Umbilical cord (tissue), 2 donors: ENCODE measurements around the gene ACAP3. TPM values are rescaled to one million over a fixed set of nuclear protein-coding genes. Genes with fewer than 3 reads are reported as not detected.

Source experiments
- DNase-seq: peaks from one replicate; pipeline ENCODE4 v3.0.0-alpha.2; 2015; ENCODE audit warnings: low spot score
- total RNA-seq: library from RNA; depleted of rRNA; stranded (reverse); fragments of >200 nt; gene quantifications from one replicate; pipeline ENCODE4 v1.2.3, GENCODE V29; 2014; ENCODE audit warnings: low replicate concordance; ENCODE audit not compliant: insufficient read depth

Gene ACAP3
- total RNA-seq, 1 donor from 2014 or later: 49.6 TPM

GRCh38 chr1:1315435-1315954, 7.8 kb upstream of the ACAP3 start:
- no peak for DNase-seq

DNA sequence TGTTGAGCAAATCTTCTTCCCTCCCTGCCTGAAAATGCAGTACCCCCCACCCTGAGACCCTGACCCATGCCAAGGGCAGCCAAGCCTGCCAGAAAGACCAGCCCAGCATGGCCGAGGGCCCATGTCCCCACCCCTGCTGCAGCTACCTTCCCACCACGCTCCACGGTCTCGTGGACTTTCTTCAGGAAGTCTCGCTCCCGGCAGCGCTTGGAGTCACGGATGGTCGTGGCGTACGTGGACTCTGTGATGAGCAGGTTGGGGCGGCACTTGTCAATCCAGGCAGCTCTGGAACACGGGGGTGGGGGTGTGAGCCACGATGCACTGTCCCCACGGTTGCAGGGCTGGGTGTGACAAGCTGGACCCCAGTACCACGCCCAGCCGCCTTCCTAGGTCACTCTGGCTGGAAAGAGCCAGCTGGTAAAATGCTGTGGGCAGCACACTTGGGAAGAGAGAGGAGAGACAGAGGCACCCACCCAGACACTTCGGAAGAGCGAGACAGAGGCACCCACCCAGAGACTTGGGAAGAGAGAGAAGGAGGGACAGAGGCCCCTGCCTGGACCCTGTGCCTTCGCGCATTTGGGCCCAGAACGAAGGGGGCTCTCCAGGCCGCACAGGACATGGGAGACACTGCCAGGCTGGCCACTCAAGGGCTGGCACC, 7.1 kb upstream of the ACAP3 start:
- no peak for DNase-seq

DNA sequence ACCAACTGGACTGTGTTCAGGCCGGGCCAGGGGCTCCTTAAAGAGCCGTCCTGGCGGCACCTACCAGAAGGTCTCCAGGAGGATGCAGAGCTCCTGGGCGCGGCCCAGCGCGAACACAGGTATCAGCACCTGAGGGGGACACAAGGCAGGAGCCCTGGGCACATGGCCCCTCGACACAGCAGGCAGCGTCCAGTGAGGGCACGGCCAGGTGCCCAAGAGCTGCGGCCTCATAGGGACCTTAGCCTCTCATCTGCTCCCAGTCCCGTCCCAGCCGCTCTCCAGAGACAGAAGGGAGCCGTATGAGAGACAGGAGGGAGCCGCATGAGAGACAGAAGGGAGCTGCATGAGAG, 6.5 kb upstream of the ACAP3 start:
- no peak for DNase-seq

DNA sequence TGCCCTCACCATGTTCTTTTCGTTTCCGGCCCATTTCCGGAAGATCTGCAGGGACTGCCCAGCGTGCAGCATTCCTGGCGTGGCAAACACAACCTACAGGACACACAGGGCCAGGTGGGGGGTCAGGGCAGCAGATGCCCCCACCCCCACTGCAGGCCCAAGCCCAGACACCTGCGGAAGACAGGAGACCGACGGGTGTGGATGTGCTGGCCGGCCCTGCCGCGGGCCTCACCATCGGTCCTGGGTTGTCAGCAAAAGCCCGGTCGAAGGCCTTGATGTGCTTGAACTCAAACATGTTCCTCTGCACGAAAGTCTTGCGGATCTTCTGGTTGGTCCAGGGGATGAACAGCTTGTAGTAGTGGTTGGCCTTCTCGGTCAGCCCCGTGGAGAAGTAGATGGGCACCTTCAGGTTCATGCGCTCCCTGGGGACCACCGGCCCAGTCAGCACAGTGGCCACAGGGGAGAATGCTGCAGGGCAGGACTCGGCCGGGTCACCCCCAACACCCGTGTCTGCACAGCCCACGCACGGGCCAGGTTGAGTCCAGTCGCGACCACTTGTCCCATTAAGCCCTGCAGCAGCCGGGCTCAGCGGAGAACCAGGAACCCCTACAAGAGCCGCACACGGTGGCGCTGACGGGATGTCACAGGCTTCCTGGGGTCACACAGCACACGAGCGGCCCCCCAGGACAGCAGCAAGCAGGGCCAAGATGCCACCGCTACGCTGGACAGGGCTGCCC, 5.9 kb upstream of the ACAP3 start:
- no peak for DNase-seq

- DNase-seq: no peak
Measured at GRCh38 chr1:1312450-1313314, 5.0 kb upstream of the ACAP3 start.

- DNase-seq: no peak
Measured at GRCh38 chr1:1311107-1312104, 3.7 kb upstream of the ACAP3 start.

- DNase-seq: no peak
Measured at GRCh38 chr1:1310476-1311053, 2.8 kb upstream of the ACAP3 start.

GRCh38 chr1:1310109-1310385, 2.3 kb upstream of the ACAP3 start:
- no peak for DNase-seq

GRCh38 chr1:1309251-1310108, 1.8 kb upstream of the ACAP3 start:
- DNase-seq: no peak

DNA sequence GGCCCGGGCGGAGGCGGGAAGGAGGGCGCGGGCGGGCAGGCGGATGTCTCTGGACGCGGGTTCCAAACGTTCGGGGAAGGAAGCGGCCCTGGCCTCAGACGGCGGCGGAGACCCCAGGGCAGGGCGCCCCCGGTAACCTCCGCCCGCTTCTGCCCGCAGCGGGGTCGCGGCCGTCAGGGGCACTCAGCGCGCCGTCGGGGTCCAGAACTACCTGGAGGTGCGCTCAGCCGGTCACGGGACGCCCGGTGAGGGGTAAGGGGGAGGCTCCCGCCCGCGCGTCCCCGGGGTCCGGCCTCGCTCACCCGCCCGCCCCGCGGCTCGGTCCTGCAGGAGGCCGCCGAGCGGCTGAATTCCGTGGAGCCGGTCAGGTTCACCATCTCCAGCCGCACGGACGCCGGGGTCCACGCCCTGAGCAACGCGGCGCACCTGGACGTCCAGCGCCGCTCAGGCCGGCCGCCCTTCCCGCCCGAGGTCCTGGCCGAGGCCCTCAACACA, 1.1 kb upstream of the ACAP3 start:
- DNase-seq: peak; percentile 31

GRCh38 chr1:1307261-1307922, 338 bp downstream of the ACAP3 start:
- peak; percentile 43 for DNase-seq

DNA sequence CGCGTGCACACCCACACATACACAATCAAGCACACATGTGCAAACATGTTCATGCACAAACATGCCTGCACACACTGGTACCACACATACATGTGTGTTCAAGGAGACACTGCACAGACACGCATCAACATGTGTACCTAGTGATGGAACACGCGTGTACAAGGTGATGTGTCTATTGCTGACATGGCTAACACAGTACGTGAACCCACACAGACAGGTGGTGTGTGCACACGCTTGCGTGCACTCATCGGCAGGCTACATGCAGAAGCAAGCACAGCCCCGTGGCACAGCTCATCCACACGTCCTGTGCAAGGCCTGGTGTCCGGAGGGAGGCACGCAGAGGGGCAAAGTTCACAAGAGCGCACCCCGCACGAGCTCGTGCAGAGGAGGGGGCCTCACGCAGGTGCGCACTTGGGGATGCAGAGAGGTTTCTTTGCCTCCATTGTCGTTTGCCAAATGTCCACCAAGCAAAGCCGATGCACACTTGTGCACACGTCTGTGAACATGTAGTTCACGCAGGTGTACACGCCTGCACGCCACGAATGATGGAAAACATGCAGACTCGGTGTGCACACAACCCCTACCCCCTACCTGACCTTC, 969 bp downstream of the ACAP3 start:
- DNase-seq: no peak

DNA sequence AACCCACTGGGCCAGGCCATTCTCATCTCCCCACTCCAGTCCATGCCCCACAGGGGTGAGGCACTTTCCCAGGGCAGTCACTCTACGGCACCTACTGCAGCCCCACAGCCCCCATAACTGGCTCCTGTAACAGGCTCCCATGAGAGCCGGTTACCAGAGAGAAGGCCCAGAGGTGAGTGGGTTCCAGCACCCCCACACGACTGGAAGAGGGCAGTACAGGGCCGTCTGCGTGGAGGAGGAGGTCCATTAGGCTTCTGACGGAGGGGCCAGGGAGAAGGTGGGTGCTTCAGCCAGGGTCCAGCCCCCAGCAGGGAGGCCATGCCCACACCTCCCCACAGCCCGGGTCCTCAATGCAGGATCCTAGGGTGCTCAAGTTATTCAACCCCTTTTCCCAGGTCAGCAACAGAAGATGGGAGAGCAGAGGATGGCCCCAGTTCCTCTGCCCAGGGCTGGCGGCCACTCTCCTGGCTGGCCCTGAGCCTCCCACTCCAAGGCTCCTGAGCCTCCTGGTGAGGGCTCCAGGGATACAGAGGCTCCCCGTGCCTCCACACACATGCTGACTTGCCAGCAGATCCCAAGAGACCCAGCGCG, 1.6 kb downstream of the ACAP3 start:
- DNase-seq: no peak

DNA sequence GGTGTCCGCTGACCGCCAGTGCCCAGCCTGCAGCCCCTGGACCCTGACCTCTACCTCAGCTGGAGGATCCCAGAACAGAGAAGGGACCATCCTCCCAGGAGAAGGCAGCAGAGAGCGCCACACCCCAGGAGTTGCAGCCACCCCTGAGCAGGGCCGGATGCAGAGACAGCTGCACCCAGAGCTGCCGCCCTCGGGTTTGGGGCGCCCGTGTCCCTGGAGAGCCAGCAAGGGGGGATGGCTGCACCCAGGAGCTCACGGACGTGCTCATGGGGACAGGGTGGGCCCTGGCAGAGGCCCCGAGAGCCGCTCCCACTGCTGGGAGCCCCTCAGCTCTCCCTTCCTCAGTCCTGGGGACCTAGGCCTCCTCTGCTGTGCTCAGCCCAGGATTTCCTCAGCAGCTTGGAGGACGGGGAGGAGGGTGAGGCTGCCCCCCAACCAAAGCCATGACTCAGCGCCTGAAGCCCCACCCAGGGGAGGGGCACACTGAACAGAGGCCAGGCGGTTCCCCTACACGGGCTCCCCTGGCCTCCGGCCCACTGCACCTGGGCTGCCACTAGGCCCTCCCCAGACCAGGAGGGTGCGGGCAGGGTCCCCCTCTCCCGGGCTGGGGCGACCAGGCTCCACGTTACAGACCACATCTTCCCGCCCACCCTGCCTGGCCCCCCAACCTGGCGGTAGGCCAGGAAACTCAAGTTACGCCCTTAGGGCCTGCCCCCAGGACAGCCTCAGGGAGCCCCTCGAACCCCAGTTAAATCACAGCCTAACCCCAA, 2.2 kb downstream of the ACAP3 start:
- DNase-seq: peak; percentile 93

DNA sequence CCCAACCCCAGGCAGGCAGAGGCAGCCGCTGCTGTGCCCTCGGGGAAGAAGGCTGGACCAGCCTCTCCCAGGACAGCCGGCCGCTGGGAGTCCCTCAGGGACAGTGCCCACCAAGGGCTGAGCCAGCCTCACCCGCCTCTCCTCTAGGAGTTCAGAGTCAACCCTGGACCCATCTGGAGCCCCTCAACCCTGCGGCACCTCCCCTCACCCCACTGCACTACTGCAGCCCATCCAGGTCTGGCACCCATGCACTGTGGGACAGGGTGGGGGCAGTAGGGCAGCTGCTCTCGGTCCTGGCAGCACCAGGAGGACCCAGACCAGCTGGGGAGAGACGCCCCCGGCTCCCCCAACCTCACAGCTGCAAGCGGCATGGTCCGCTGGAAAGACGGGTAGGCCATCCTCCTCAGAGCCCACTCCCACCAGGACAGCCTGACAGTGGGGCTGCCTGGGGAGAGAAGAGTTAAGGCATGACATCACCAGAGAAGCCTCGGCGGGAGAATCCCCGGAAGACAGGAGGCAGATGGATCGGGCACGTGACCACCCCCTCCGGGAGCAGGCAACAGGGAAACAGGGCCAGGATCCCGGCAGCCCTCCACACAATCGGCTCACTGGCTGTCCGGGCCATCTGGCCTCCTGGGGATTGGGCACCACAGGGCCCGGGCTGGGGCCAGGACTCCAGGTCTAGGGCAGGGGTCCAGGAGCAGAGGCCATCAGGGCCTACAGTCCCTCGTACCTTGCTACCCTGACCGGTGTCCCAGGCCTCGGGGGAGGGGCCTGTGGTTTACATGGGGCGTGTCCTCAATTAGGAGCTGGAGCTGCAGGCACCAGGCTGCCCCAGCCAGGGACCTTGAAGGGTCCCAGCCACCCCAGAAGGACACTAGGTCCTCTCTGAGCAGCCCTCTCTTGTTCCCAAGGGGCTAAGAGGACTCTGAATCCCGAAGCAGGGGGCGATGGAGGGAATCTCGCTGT, 3.1 kb downstream of the ACAP3 start:
- peak; percentile 93 for DNase-seq

GRCh38 chr1:1303736-1304135, 4.0 kb downstream of the ACAP3 start:
- no peak for DNase-seq
